ENCODE results near the gene C22orf23.

DNA sequence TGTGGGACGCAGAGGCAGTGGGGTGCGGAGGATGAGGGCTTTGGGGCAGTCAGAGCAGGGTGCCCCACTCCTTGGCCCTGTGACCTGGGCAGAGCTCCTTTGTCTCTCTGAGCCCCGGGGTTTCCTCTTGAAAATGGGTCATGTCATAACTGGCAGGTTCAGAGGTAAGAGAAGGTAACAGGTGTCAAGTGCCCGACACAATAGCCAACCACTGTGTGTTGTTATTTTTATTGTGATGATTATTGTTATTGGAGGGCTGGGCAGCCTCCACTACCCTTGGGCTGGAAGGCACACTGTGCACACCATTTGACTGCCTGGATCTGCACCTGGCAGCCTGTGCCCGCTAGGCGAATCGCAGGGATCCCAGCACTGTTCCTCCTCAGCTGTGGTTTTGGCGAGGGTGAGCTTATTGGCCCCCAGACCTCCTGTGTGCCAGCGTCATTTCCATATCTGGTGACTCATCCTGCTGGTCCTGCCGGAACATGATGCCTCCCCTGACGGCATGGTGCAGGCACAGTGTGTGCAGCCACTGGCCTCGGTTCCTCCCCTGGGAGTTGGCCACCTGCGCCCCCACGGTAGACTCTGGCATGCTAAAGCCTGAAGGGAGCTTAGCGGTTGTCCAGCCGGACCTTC, 46.4 kb upstream of the C22orf23 start:
- TF ChIP-seq MAFK (IDR thresholded peaks at IDR 0.05; ENCODE audit: partially characterized antibody) (no peak), RAD21 (conservative IDR thresholded peaks at IDR 0.05 in 1 of 2, IDR thresholded peaks at IDR 0.05 in 1 of 2) (no peak), POLR2A (IDR thresholded peaks at IDR 0.05; ENCODE audit: low read length) (no peak), JUN (IDR thresholded peaks at IDR 0.05) (no peak), ESRRA (IDR thresholded peaks at IDR 0.05; ENCODE audit: borderline replicate concordance, low read length) (no peak), CHD4 (IDR thresholded peaks at IDR 0.05; ENCODE audit: borderline replicate concordance) (no peak)
- TF ChIP-seq, protein P1, sequence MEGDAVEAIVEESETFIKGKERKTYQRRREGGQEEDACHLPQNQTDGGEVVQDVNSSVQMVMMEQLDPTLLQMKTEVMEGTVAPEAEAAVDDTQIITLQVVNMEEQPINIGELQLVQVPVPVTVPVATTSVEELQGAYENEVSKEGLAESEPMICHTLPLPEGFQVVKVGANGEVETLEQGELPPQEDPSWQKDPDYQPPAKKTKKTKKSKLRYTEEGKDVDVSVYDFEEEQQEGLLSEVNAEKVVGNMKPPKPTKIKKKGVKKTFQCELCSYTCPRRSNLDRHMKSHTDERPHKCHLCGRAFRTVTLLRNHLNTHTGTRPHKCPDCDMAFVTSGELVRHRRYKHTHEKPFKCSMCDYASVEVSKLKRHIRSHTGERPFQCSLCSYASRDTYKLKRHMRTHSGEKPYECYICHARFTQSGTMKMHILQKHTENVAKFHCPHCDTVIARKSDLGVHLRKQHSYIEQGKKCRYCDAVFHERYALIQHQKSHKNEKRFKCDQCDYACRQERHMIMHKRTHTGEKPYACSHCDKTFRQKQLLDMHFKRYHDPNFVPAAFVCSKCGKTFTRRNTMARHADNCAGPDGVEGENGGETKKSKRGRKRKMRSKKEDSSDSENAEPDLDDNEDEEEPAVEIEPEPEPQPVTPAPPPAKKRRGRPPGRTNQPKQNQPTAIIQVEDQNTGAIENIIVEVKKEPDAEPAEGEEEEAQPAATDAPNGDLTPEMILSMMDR (IDR thresholded peaks at IDR 0.05): no peak
- TF ChIP-seq, protein P2, sequence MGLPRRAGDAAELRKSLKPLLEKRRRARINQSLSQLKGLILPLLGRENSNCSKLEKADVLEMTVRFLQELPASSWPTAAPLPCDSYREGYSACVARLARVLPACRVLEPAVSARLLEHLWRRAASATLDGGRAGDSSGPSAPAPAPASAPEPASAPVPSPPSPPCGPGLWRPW (IDR thresholded peaks at IDR 0.05): no peak
